ENCODE results near the gene LRRC56. TPM values are rescaled to one million over a fixed set of nuclear protein-coding genes. Genes with fewer than 3 reads are reported as not detected.

Gene LRRC56
- total and polyA plus RNA-seq, 9 of the 15 experiments (the other 6 are each of a cell fraction or from before 2014, with no cell fraction given): 0.03 to 4.5 (median 1.0) TPM; not detected in 1

DNA sequence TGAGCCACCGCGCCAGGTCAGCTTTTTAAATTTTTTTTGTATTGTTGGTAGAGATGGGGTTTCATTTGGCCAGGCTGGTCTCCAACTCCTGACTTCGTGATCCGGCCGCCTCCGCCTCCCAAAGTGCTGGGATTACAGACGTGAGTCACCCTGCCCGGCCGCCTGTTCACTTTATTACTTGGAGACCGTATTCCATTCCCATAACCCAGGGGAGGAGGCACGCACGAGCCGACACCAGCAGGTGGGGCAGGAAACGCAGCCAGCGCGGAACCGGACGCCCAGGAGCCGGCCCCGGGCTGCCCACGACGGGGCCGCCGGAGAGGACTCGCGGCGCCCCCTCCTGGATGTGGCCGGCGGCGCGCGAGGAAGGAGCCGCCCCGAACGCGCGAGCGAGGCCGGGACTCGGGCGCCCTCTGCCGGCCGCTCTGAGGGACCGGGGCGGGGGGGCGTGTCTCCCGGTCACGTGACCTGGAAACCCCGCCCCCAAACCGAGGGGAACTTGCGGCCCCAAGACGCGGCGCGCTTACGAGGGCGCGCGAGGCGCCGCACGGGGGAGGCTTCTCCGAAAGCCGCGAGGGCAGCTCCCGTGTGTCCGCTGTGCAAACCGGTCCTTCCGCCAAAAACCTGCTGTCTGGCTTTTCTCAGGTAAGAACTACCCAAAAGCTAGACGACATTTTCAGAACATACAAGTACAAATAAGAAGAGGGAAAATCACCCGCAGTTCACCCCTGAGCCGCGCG is 18.7 kb upstream of the LRRC56 start (continued):
- peak; percentile 86 for TF ChIP-seq CBFA2T2 (conservative IDR thresholded peaks at IDR 0.05)
- 0 out of 2 replicates have a peak, but pooled peaks have one; percentile 60 for TF ChIP-seq CBFB (CRISPR knock-in tag; IDR thresholded peaks at IDR 0.05)
- TF ChIP-seq, protein P1, sequence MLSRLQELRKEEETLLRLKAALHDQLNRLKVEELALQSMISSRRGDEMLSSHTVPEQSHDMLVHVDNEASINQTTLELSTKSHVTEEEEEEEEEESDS (CRISPR knock-in tag; IDR thresholded peaks at IDR 0.05): no peak
- peak; percentile 59 to 65 for TF ChIP-seq NRF1 (conservative IDR thresholded peaks at IDR 0.05 in 1 of 2, IDR thresholded peaks at IDR 0.05 in 1 of 2)
- TF ChIP-seq, protein P2, sequence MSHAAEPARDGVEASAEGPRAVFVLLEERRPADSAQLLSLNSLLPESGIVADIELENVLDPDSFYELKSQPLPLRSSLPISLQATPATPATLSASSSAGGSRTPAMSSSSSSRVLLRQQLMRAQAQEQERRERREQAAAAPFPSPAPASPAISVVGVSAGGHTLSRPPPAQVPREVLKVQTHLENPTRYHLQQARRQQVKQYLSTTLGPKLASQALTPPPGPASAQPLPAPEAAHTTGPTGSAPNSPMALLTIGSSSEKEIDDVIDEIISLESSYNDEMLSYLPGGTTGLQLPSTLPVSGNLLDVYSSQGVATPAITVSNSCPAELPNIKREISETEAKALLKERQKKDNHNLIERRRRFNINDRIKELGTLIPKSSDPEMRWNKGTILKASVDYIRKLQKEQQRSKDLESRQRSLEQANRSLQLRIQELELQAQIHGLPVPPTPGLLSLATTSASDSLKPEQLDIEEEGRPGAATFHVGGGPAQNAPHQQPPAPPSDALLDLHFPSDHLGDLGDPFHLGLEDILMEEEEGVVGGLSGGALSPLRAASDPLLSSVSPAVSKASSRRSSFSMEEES (CRISPR knock-in tag; IDR thresholded peaks at IDR 0.05): peak; percentile 100
- TF ChIP-seq ZNF707 (CRISPR knock-in tag; conservative IDR thresholded peaks at IDR 0.05): 0 out of 2 replicates have a peak, but pooled peaks have one; percentile 41
- TF ChIP-seq TRIM24 (IDR thresholded peaks at IDR 0.05): peak; percentile 19 to 29; a peak in 2 of 4 replicates
- TF ChIP-seq ZNF197 (CRISPR knock-in tag; IDR thresholded peaks at IDR 0.05; ENCODE audit: low read depth): no peak
- peak; percentile 58; the same call in 1 of the 2 replicates for TF ChIP-seq ELF1 (tag; IDR thresholded peaks at IDR 0.05)
- TF ChIP-seq ARHGAP35 (IDR thresholded peaks at IDR 0.05; ENCODE audit: partially characterized antibody): no peak
- peak; percentile 96 to 99 for TF ChIP-seq RAD21 (CRISPR knock-in tag; conservative IDR thresholded peaks at IDR 0.05 in 1 of 2, IDR thresholded peaks at IDR 0.05 in 1 of 2)
- peak; percentile 39; the same call in 1 of the 2 replicates for TF ChIP-seq JUN (IDR thresholded peaks at IDR 0.05; ENCODE audit: borderline replicate concordance, low read depth, low read length)
- TF ChIP-seq JUN (CRISPR knock-in tag; IDR thresholded peaks at IDR 0.05; ENCODE audit: borderline replicate concordance): no peak
- no peak for TF ChIP-seq COPS2 (conservative IDR thresholded peaks at IDR 0.05)
- TF ChIP-seq, protein P3, sequence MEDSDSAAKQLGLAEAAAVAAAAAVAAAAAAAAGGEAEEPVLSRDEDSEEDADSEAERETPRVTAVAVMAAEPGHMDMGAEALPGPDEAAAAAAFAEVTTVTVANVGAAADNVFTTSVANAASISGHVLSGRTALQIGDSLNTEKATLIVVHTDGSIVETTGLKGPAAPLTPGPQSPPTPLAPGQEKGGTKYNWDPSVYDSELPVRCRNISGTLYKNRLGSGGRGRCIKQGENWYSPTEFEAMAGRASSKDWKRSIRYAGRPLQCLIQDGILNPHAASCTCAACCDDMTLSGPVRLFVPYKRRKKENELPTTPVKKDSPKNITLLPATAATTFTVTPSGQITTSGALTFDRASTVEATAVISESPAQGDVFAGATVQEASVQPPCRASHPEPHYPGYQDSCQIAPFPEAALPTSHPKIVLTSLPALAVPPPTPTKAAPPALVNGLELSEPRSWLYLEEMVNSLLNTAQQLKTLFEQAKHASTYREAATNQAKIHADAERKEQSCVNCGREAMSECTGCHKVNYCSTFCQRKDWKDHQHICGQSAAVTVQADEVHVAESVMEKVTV (CRISPR knock-in tag; IDR thresholded peaks at IDR 0.05): peak; percentile 92
- TF ChIP-seq CTBP1 (IDR thresholded peaks at IDR 0.05; ENCODE audit: borderline replicate concordance): peak; percentile 94
- TF ChIP-seq ZNF764 (CRISPR knock-in tag; IDR thresholded peaks at IDR 0.05; ENCODE audit: low read depth): no peak
- no peak for TF ChIP-seq ZNF778 (CRISPR knock-in tag; IDR thresholded peaks at IDR 0.05)
- TF ChIP-seq KLF13 (tag; IDR thresholded peaks at IDR 0.05; ENCODE audit: borderline replicate concordance, low read depth): peak; percentile 96
- no peak for TF ChIP-seq KAT8 (IDR thresholded peaks at IDR 0.05; ENCODE audit: low read depth)
- TF ChIP-seq DNMT1 (IDR thresholded peaks at IDR 0.05): no peak
- TF ChIP-seq, protein P4, sequence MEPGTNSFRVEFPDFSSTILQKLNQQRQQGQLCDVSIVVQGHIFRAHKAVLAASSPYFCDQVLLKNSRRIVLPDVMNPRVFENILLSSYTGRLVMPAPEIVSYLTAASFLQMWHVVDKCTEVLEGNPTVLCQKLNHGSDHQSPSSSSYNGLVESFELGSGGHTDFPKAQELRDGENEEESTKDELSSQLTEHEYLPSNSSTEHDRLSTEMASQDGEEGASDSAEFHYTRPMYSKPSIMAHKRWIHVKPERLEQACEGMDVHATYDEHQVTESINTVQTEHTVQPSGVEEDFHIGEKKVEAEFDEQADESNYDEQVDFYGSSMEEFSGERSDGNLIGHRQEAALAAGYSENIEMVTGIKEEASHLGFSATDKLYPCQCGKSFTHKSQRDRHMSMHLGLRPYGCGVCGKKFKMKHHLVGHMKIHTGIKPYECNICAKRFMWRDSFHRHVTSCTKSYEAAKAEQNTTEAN (CRISPR knock-in tag; IDR thresholded peaks at IDR 0.05): no peak
- peak; percentile 86 for TF ChIP-seq LCOR (CRISPR knock-in tag; IDR thresholded peaks at IDR 0.05)
- 0 out of 2 replicates have a peak, but pooled peaks have one; percentile 16 for TF ChIP-seq POLR2AphosphoS5 (IDR thresholded peaks at IDR 0.05; ENCODE audit: control insufficient read depth, insufficient read depth, low read depth, low read length)
- TF ChIP-seq RBM25 (IDR thresholded peaks at IDR 0.05; ENCODE audit: low read depth, low read length, severe bottlenecking): peak; percentile 81
